H1 (cell line): ENCODE results near the gene SLC44A5. TPM values are rescaled to one million over a fixed set of nuclear protein-coding genes. Genes with fewer than 3 reads are reported as not detected.

Experiments used
- CTCF ChIA-PET: fragments of 300-600 bp; sonication (Branson Sonifier 250); formaldehyde crosslinking; loops from one replicate; lab custom pipeline; 2021; ENCODE audit not compliant: partially characterized antibody; lab: Charles Lee
- POLR2A ChIA-PET: fragments of 300-600 bp; sonication (Branson Sonifier 250); formaldehyde crosslinking; loops from one replicate; lab custom pipeline; 2021; ENCODE audit warnings: inconsistent platforms; ENCODE audit not compliant: partially characterized antibody; lab: Charles Lee
- DNase-seq, 2 experiments: peaks; one replicate each; pipeline versions ENCODE4 v3.0.0 to v3.0.0-alpha.2; 2010 to 2022; ENCODE audit warnings: low spot score in 2 of 2, low read depth in 1 of 2, mixed read lengths in 1 of 2
- FAIRE-seq: peaks from 2 replicates; lab custom pipeline; 2011; peaks lifted over from hg19 to GRCh38; lab: Jason Lieb, UNC
- H2AFZ ChIP-seq: 2 replicates; pipeline ENCODE4 v1.8.1; 2012; ENCODE audit warnings: low read length, inconsistent platforms
- H2AK5ac ChIP-seq: 2 replicates; pipeline ENCODE4 v1.6.1; 2013; ENCODE audit warnings: low read depth, low read length
- H2BK120ac ChIP-seq: replicated peaks from 2 replicates; pipeline ENCODE3; 2013; ENCODE audit warnings: low read depth, low read length, inconsistent platforms
- H2BK12ac ChIP-seq: 2 replicates; pipeline ENCODE4 v1.6.1; 2013; ENCODE audit warnings: low read depth, low read length
- H2BK15ac ChIP-seq: 2 replicates; pipeline ENCODE4 v1.6.1; 2013; ENCODE audit warnings: low read length
- H2BK20ac ChIP-seq: 2 replicates; pipeline ENCODE4 v1.6.1; 2013; ENCODE audit warnings: low read length
- H2BK5ac ChIP-seq: 2 replicates; pipeline ENCODE4 v1.6.1; 2013; ENCODE audit warnings: low read depth, low read length
- H3K14ac ChIP-seq: 2 replicates; pipeline ENCODE4 v1.6.1; 2013; ENCODE audit warnings: inconsistent platforms; ENCODE audit not compliant: insufficient read length
- H3K18ac ChIP-seq: 2 replicates; pipeline ENCODE4 v1.6.1; 2013; ENCODE audit warnings: low read length; ENCODE audit errors: extremely low read depth
- H3K23ac ChIP-seq: 2 replicates; pipeline ENCODE4 v1.6.1; 2013; ENCODE audit warnings: inconsistent platforms; ENCODE audit not compliant: insufficient read length
- H3K23me2 ChIP-seq: 2 replicates; pipeline ENCODE4 v1.6.1; 2013; ENCODE audit warnings: low read depth, low read length
- H3K27ac ChIP-seq: 2 replicates; pipeline ENCODE4 v1.6.1; 2011; ENCODE audit warnings: low read depth, low read length, inconsistent platforms
- H3K27me3 ChIP-seq, 4 experiments: replicated peaks in 1 of 4; 1 replicate in 1 of 4; 2 replicates in 3 of 4; pipeline versions ENCODE4 v1.6.1 to v1.8.1; 2011 to 2013; ENCODE audit warnings: low read length in 3 of 4, mild to moderate bottlenecking in 3 of 4, inconsistent platforms in 2 of 4, mixed read lengths in 2 of 4, moderate library complexity in 1 of 4; ENCODE audit not compliant: control insufficient read depth in 3 of 4, insufficient read depth in 3 of 4; ENCODE audit errors: extremely low read depth in 1 of 4
- H3K36me3 ChIP-seq, 4 experiments: 2 replicates each; pipeline versions ENCODE4 v1.6.1 to v1.8.1; 2011 to 2013; ENCODE audit warnings: mild to moderate bottlenecking in 4 of 4, low read length in 3 of 4, moderate library complexity in 2 of 4, control low read depth in 1 of 4, inconsistent platforms in 1 of 4; ENCODE audit not compliant: insufficient read depth in 4 of 4, control insufficient read depth in 2 of 4
- H3K4ac ChIP-seq: replicated peaks from 2 replicates; pipeline ENCODE3; 2013; ENCODE audit warnings: low read length, low read depth, mixed read lengths, inconsistent platforms; ENCODE audit not compliant: insufficient read length
- H3K4me1 ChIP-seq, 4 experiments: replicated peaks in 1 of 4; 1 replicate in 1 of 4; 2 replicates in 3 of 4; pipeline versions ENCODE4 v1.6.1 to v1.8.1; 2011 to 2013; ENCODE audit warnings: low read length in 3 of 4, inconsistent platforms in 2 of 4, mixed read lengths in 1 of 4; ENCODE audit not compliant: insufficient read depth in 4 of 4, control insufficient read depth in 3 of 4
- H3K4me2 ChIP-seq, 2 experiments: 2 replicates each; pipeline versions ENCODE4 v1.6.1 to v1.8.1; 2011 to 2013; ENCODE audit warnings: low read depth in 2 of 2, low read length in 2 of 2, control low read depth in 1 of 2, inconsistent platforms in 1 of 2, mild to moderate bottlenecking in 1 of 2; ENCODE audit not compliant: insufficient read depth in 1 of 2
- H3K4me3 ChIP-seq, 4 experiments: fragments of 200-600, 300-600 bp in 1 of 4; sonication (generic), shearing (Covaris generic), sonication (Bioruptor Twin) in 1 of 4; 2 replicates each; pipeline versions ENCODE4 v1.5.1 to v1.8.1; 2011 to 2016; ENCODE audit warnings: low read length in 4 of 4, low read depth in 3 of 4, control low read depth in 2 of 4, inconsistent platforms in 2 of 4, mild to moderate bottlenecking in 2 of 4, mixed read lengths in 1 of 4, moderate library complexity in 1 of 4; ENCODE audit not compliant: insufficient read depth in 2 of 4; ENCODE audit errors: extremely low read depth in 1 of 4
- H3K56ac ChIP-seq: replicated peaks from 2 replicates; pipeline ENCODE3; 2013; ENCODE audit warnings: low read depth, mild to moderate bottlenecking, mixed read lengths, low read length, inconsistent platforms; ENCODE audit not compliant: insufficient read length
- H3K79me1 ChIP-seq: 2 replicates; pipeline ENCODE4 v1.6.1; 2013; ENCODE audit warnings: low read depth, low read length, control low read depth
- H3K79me2 ChIP-seq, 2 experiments: 2 replicates each; pipeline versions ENCODE4 v1.6.1 to v1.8.1; 2012 to 2013; ENCODE audit warnings: low read length in 2 of 2, mild to moderate bottlenecking in 2 of 2, inconsistent platforms in 1 of 2; ENCODE audit not compliant: insufficient read depth in 2 of 2, control insufficient read depth in 1 of 2
- H3K9ac ChIP-seq, 4 experiments: replicated peaks in 1 of 4; 1 replicate in 1 of 4; 2 replicates in 3 of 4; pipeline versions ENCODE4 v1.6.1 to v1.8.1; 2011 to 2013; ENCODE audit warnings: low read depth in 3 of 4, low read length in 3 of 4, control low read depth in 2 of 4, mild to moderate bottlenecking in 2 of 4, moderate library complexity in 2 of 4, inconsistent platforms in 1 of 4; ENCODE audit errors: extremely low read depth in 1 of 4
- H3K9me3 ChIP-seq, 2 experiments: 2 replicates each; pipeline versions ENCODE4 v1.6.1 to v1.8.1; 2012 to 2013; ENCODE audit warnings: mild to moderate bottlenecking in 2 of 2, moderate library complexity in 2 of 2, control low read depth in 1 of 2, inconsistent platforms in 1 of 2, low read depth in 1 of 2, low read length in 1 of 2, mixed read lengths in 1 of 2; ENCODE audit not compliant: insufficient read depth in 2 of 2
- H4K20me1 ChIP-seq, 2 experiments: replicated peaks in 1 of 2; 2 replicates each; pipeline versions ENCODE3 to v1.8.1; 2011 to 2013; ENCODE audit warnings: inconsistent platforms in 2 of 2, low read length in 2 of 2, mild to moderate bottlenecking in 1 of 2; ENCODE audit not compliant: insufficient read depth in 2 of 2, control insufficient read depth in 1 of 2
- H4K5ac ChIP-seq: 2 replicates; pipeline ENCODE4 v1.6.1; 2013; ENCODE audit warnings: low read length, low read depth, mixed read lengths, inconsistent platforms; ENCODE audit not compliant: insufficient read length
- H4K8ac ChIP-seq: 2 replicates; pipeline ENCODE4 v1.8.0; 2013; ENCODE audit warnings: mild to moderate bottlenecking, moderate library complexity, low read length, inconsistent platforms; ENCODE audit not compliant: insufficient read depth; ENCODE audit errors: extremely low read depth
- H4K91ac ChIP-seq: replicated peaks from 2 replicates; pipeline ENCODE3; 2013; ENCODE audit warnings: low read length, mixed read lengths, inconsistent platforms; ENCODE audit not compliant: insufficient read length
- E2F6 ChIP-seq: IDR thresholded peaks from 2 replicates; pipeline ENCODE4 v1.6.1; 2012; ENCODE audit warnings: inconsistent platforms
- FOSL1 ChIP-seq: IDR thresholded peaks from 2 replicates; pipeline ENCODE4 v1.6.1; 2011; ENCODE audit warnings: mild to moderate bottlenecking, low read depth, low read length, moderate library complexity; ENCODE audit not compliant: insufficient read depth
- HDAC6 ChIP-seq: IDR thresholded peaks from one replicate; pipeline ENCODE4 v1.7.1; 2012; ENCODE audit warnings: low read depth, mild to moderate bottlenecking, inconsistent platforms, low read length, moderate library complexity
- MAFK ChIP-seq: IDR thresholded peaks from 2 replicates; pipeline ENCODE4 v1.6.1; 2012; ENCODE audit warnings: low read depth, mild to moderate bottlenecking, improper control_type of control experiment, low read length
- MAX ChIP-seq: IDR thresholded peaks from 2 replicates; pipeline ENCODE4 v1.6.1; 2012; ENCODE audit warnings: inconsistent platforms
- WGBS, 2 experiments: shearing (Covaris generic) in 1 of 2; methylation state at CpG; one replicate each; pipeline versions ENCODE4 v1.1.6 to v1.1.7; 2013 to 2015; ENCODE audit warnings: low lambda C conversion rate in 2 of 2, mixed read lengths in 2 of 2, inconsistent platforms in 1 of 2, low coverage in 1 of 2, missing lambda C conversion rate in 1 of 2; ENCODE audit not compliant: insufficient replicate concordance in 2 of 2, insufficient coverage in 1 of 2, insufficient read length in 1 of 2; ENCODE audit errors: extremely low coverage in 1 of 2, missing lambda C conversion rate in 1 of 2; 5-methylcytosine and 5-hydroxymethylcytosine counted together
- polyA plus RNA-seq, 7 experiments: library from polyadenylated mRNA; depleted of rRNA in 3 of 7; stranded (reverse) in 5 of 7; unstranded in 2 of 7; fragments of >200 nt in 5 of 7; fragments of 200-250 nt in 2 of 7; gene quantifications; 1 replicate in 5 of 7; 2 replicates in 1 of 7; 4 replicates in 1 of 7; pipeline versions ENCODE4 v1.2.1 to v1.2.3, GENCODE V29; 2011 to 2013; ENCODE audit warnings: missing spikeins in 2 of 7, mixed read lengths in 2 of 7
- total RNA-seq: library from RNA; stranded (reverse); fragmentation: NEBNext Ultra II Directional; extraction: Animal tissue kit (Norgen Biotek cat#: 25700); gene quantifications from 2 replicates; pipeline ENCODE4 v1.2.1, GENCODE V29; 2021

SLC44A5 gene
- total and polyA plus RNA-seq, 2 of the 8 experiments (the other 6 are each of a cell fraction or from before 2014, with no cell fraction given) = 1.8 to 3.3 TPM

- no peak overlapping the region for H3K4me3 ChIP-seq
- POLR2A ChIA-PET = no interaction called here
- H3K4ac ChIP-seq = no peak overlapping the region
- no peak overlapping the region for H2AK5ac ChIP-seq
- H4K8ac ChIP-seq = no peak overlapping the region
- H4K5ac ChIP-seq = no peak overlapping the region
- no peak overlapping the region for H3K4me2 ChIP-seq
- H2BK5ac ChIP-seq = no peak overlapping the region
- H3K56ac ChIP-seq = no peak overlapping the region
- H3K9me3 ChIP-seq = no peaks in the 10 kb centered on the region
- H2BK120ac ChIP-seq = no peak overlapping the region
- no peak overlapping the region for H3K18ac ChIP-seq
- H2BK15ac ChIP-seq = no peak overlapping the region
- no peaks in the 10 kb centered on the region for H3K79me2 ChIP-seq
- H3K4me1 ChIP-seq = no peaks in the 10 kb centered on the region
- no peaks in the 10 kb centered on the region for H3K23me2 ChIP-seq
- no peak overlapping the region for H2AFZ ChIP-seq
- no peak for FAIRE-seq
- no peak overlapping the region for H3K14ac ChIP-seq
- no peak overlapping the region for H4K91ac ChIP-seq
- no peak overlapping the region for H2BK20ac ChIP-seq
- DNase-seq = no peak
- no peaks in the 10 kb centered on the region for H3K27me3 ChIP-seq
- H3K36me3 ChIP-seq = no peaks in the 10 kb centered on the region
- no peaks in the 10 kb centered on the region for H4K20me1 ChIP-seq
- no peaks in the 10 kb centered on the region for H3K79me1 ChIP-seq
- 89% methylated on average over 4 of the region's 4 CpGs; no CpG with 5 or more reads in 1 of the 2 experiments for WGBS, 2 experiments
- no peak overlapping the region for H3K23ac ChIP-seq
- no peak overlapping the region for H3K27ac ChIP-seq
- CTCF ChIA-PET = no interaction called here
- no peak overlapping the region for H3K9ac ChIP-seq
- no peak overlapping the region for H2BK12ac ChIP-seq
- TF ChIP-seq HDAC6 (no peak), MAFK (no peak), MAX (no peak), E2F6 (no peak), FOSL1 (no peak)
Measured at GRCh38 chr1:75293270-75293669, 317.6 kb downstream of the SLC44A5 start.
